SK-N-SH treated with all-trans-retinoic acid at 6 μM for 48 hours (cell line): ENCODE results near the gene PCAT7.

Experiments
- ATAC-seq: fragments of 200-7000 bp; cut with Tn5 transposase; 3 replicates; pipeline ENCODE4 v1.9.1; 2020; ENCODE audit warnings: mild to moderate bottlenecking, moderate library complexity
- ARNTL ChIP-seq: fragments of 450-650 bp; formaldehyde crosslinking; IDR thresholded peaks from 2 replicates; pipeline ENCODE4 v1.5.0; 2020; ENCODE audit warnings: low read depth, mild to moderate bottlenecking, moderate library complexity, borderline replicate concordance
- BACH2 ChIP-seq: fragments of 250-450 bp; sonication (Bioruptor Pico); IDR thresholded peaks from 2 replicates; pipeline ENCODE4 v1.9.0; 2021; ENCODE audit warnings: mild to moderate bottlenecking, borderline replicate concordance
- ESRRG ChIP-seq: fragments of 250-450 bp; sonication (Bioruptor Pico); IDR thresholded peaks from 2 replicates; pipeline ENCODE4 v1.6.1; 2021; ENCODE audit warnings: mild to moderate bottlenecking
- GLIS3 ChIP-seq: fragments of 250-450 bp; sonication (Bioruptor Pico); IDR thresholded peaks from 2 replicates; pipeline ENCODE4 v1.5.0; 2020; ENCODE audit warnings: mild to moderate bottlenecking, moderate library complexity
- ISL1 ChIP-seq: fragments of 250-450 bp; sonication (Bioruptor Pico); IDR thresholded peaks from 2 replicates; pipeline ENCODE4 v2.1.2; 2022; ENCODE audit warnings: mild to moderate bottlenecking, moderate library complexity
- PATZ1 ChIP-seq: fragments of 250-450 bp; sonication (Bioruptor Pico); IDR thresholded peaks from 2 replicates; pipeline ENCODE4 v1.8.0; 2020; ENCODE audit warnings: mild to moderate bottlenecking, moderate library complexity, borderline replicate concordance
- POU6F1 ChIP-seq: fragments of 250-450 bp; sonication (Bioruptor Pico); IDR thresholded peaks from 2 replicates; pipeline ENCODE4 v1.8.0; 2021; ENCODE audit warnings: low read depth, mild to moderate bottlenecking, moderate library complexity, borderline replicate concordance
- PPARA ChIP-seq: fragments of 250-450 bp; sonication (Bioruptor Pico); IDR thresholded peaks from 2 replicates; pipeline ENCODE4 v1.5.0; 2020; ENCODE audit warnings: mild to moderate bottlenecking, borderline replicate concordance
- RARB ChIP-seq: fragments of 250-450 bp; sonication (Bioruptor Pico); IDR thresholded peaks from 2 replicates; pipeline ENCODE4 v1.8.0; 2021; ENCODE audit warnings: mild to moderate bottlenecking, moderate library complexity
- SNAI2 ChIP-seq: fragments of 250-450 bp; sonication (Bioruptor Pico); IDR thresholded peaks from 2 replicates; pipeline ENCODE4 v1.5.0; 2020; ENCODE audit warnings: mild to moderate bottlenecking, moderate library complexity
- TOX ChIP-seq: fragments of 250-450 bp; sonication (Bioruptor Pico); IDR thresholded peaks from 2 replicates; pipeline ENCODE4 v1.8.0; 2021; ENCODE audit warnings: mild to moderate bottlenecking, moderate library complexity, borderline replicate concordance
- TSHZ2 ChIP-seq: fragments of 250-450 bp; sonication (Bioruptor Pico); IDR thresholded peaks from 2 replicates; pipeline ENCODE4 v1.5.0; 2020; ENCODE audit warnings: mild to moderate bottlenecking, moderate library complexity
- ZC3H10 ChIP-seq: fragments of 250-450 bp; sonication (Bioruptor Pico); IDR thresholded peaks from 2 replicates; pipeline ENCODE4 v1.5.1; 2021; ENCODE audit warnings: mild to moderate bottlenecking, moderate library complexity
- ZFP3 ChIP-seq: fragments of 250-450 bp; sonication (Bioruptor Pico); IDR thresholded peaks from 2 replicates; pipeline ENCODE4 v1.5.0; 2020; ENCODE audit warnings: mild to moderate bottlenecking, moderate library complexity
- ZFP30 ChIP-seq: fragments of 450-650 bp; formaldehyde crosslinking; IDR thresholded peaks from 2 replicates; pipeline ENCODE4 v1.5.0; 2022; ENCODE audit warnings: mild to moderate bottlenecking, moderate library complexity
- ZNF565 ChIP-seq: fragments of 450-650 bp; formaldehyde crosslinking; conservative IDR thresholded peaks from 2 replicates; pipeline ENCODE4 v1.5.0; 2020; ENCODE audit warnings: low read depth, mild to moderate bottlenecking, moderate library complexity
- ZNF70 ChIP-seq: fragments of 450-650 bp; formaldehyde crosslinking; IDR thresholded peaks from 2 replicates; pipeline ENCODE4 v1.5.0; 2020; ENCODE audit warnings: mild to moderate bottlenecking, moderate library complexity
- ZNF8 ChIP-seq: fragments of 450-650 bp; formaldehyde crosslinking; IDR thresholded peaks from 2 replicates; pipeline ENCODE4 v1.5.0; 2020; ENCODE audit warnings: mild to moderate bottlenecking, moderate library complexity
- TF ChIP-seq, protein P1 (sequence below): fragments of 250-450 bp; sonication (Bioruptor Pico); IDR thresholded peaks from 2 replicates; pipeline ENCODE4 v1.5.1; 2020; ENCODE audit warnings: low read depth, mild to moderate bottlenecking, moderate library complexity
- TF ChIP-seq, protein P2 (sequence below): fragments of 250-450 bp; sonication (Bioruptor Pico); IDR thresholded peaks from 2 replicates; pipeline ENCODE4 v1.5.1; 2021; ENCODE audit warnings: mild to moderate bottlenecking, moderate library complexity

PCAT7 gene

GRCh38 chr9:94517254-94517653 lies 37.6 kb upstream of the PCAT7 start:
- no peak for TF ChIP-seq RARB (CRISPR knock-in tag)
- no peak for TF ChIP-seq POU6F1 (CRISPR knock-in tag)
- TF ChIP-seq ZFP30 (CRISPR knock-in tag), result no peak
- TF ChIP-seq, protein P1, sequence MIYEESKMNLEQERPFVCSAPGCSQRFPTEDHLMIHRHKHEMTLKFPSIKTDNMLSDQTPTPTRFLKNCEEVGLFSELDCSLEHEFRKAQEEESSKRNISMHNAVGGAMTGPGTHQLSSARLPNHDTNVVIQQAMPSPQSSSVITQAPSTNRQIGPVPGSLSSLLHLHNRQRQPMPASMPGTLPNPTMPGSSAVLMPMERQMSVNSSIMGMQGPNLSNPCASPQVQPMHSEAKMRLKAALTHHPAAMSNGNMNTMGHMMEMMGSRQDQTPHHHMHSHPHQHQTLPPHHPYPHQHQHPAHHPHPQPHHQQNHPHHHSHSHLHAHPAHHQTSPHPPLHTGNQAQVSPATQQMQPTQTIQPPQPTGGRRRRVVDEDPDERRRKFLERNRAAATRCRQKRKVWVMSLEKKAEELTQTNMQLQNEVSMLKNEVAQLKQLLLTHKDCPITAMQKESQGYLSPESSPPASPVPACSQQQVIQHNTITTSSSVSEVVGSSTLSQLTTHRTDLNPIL, result no peak
- no peak for TF ChIP-seq ISL1 (CRISPR knock-in tag)
- no peak for TF ChIP-seq ESRRG
- TF ChIP-seq, protein P2, sequence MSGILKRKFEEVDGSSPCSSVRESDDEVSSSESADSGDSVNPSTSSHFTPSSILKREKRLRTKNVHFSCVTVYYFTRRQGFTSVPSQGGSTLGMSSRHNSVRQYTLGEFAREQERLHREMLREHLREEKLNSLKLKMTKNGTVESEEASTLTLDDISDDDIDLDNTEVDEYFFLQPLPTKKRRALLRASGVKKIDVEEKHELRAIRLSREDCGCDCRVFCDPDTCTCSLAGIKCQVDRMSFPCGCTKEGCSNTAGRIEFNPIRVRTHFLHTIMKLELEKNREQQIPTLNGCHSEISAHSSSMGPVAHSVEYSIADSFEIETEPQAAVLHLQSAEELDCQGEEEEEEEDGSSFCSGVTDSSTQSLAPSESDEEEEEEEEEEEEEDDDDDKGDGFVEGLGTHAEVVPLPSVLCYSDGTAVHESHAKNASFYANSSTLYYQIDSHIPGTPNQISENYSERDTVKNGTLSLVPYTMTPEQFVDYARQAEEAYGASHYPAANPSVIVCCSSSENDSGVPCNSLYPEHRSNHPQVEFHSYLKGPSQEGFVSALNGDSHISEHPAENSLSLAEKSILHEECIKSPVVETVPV (CRISPR knock-in tag), result no peak
- TF ChIP-seq GLIS3 (CRISPR knock-in tag), result no peak
- TF ChIP-seq ZC3H10 (CRISPR knock-in tag), result no peak
- no peak for TF ChIP-seq BACH2 (CRISPR knock-in tag)
- TF ChIP-seq PPARA (CRISPR knock-in tag), result no peak
- TF ChIP-seq TOX, result no peak
- TF ChIP-seq ARNTL (CRISPR knock-in tag), result no peak
- no peak for TF ChIP-seq PATZ1 (CRISPR knock-in tag)
- TF ChIP-seq ZNF565 (CRISPR knock-in tag), result no peak
- TF ChIP-seq SNAI2, result no peak
- no peak for TF ChIP-seq ZNF8 (CRISPR knock-in tag)
- no peak for TF ChIP-seq ZNF70
- no peak for TF ChIP-seq ZFP3
- ATAC-seq, result no peak

DNA sequence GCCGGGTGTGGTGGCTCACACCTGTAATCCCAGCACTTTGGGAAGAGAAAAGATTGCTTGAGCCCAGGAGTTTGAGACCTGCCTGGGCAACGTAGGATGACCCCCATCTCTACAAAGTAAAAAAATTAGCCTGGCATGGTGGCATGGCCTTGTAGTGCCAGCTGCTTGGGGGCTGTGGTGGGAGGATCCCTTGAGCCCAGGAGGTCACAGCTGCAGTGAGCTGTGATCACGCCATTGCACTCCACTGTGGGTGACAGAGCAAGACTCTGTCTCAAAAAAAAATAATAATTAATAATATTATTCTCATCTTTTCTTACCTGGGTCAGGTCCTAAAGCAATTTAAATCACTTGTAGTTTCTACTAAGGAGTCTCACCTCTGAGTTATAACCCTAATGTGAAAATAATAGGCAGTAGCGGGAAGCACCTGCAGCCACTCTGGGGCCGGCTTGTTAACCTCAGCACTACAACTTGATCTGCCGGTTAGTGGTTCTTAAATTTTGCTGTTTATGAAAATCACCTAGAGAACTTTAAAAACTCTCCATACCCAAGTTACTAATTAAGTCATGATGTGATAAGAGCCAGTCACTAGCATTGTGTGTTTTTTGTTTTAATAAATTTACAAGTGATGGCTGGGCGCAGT lies 29.4 kb upstream of the PCAT7 start:
- no peak for TF ChIP-seq TSHZ2 (CRISPR knock-in tag)
- no peak for TF ChIP-seq PPARA (CRISPR knock-in tag)
- TF ChIP-seq GLIS3 (CRISPR knock-in tag), result no peak
- TF ChIP-seq ARNTL (CRISPR knock-in tag), result no peak
- no peak for TF ChIP-seq ESRRG
- no peak for TF ChIP-seq TOX
- TF ChIP-seq POU6F1 (CRISPR knock-in tag), result no peak
- no peak for ATAC-seq
